Stomach (tissue), 9 donors: ENCODE measurements around the gene MLKL. TPM values are rescaled to one million over a fixed set of nuclear protein-coding genes. Genes with fewer than 3 reads are reported as not detected.

ENCODE experiments used
- DNase-seq, 2 donors: peaks; one replicate each; pipeline versions ENCODE4 v3.0.0 to v3.0.0-alpha.2; 2013 to 2019
- H3K27ac ChIP-seq, 5 donors: fragments of 200-600 bp in 4 of 5; sonication (generic) in 4 of 5; one replicate each; pipeline ENCODE4 v1.5.1; 2013 to 2019; ENCODE audit warnings: mild to moderate bottlenecking in 1 of 5, moderate library complexity in 1 of 5
- H3K27me3 ChIP-seq, 3 donors: fragments of 200-600 bp; sonication (generic); one replicate each; pipeline ENCODE4 v1.5.1; 2017 to 2019; ENCODE audit warnings: mixed run types in 1 of 3
- H3K36me3 ChIP-seq, 4 donors: fragments of 200-600 bp; sonication (generic); 1 replicate in 3 of 4; 2 replicates in 1 of 4; pipeline ENCODE4 v1.5.1; 2016 to 2019
- H3K4me1 ChIP-seq, 4 donors: fragments of 200-600 bp; sonication (generic); one replicate each; pipeline ENCODE4 v1.5.1; 2016 to 2019
- H3K4me3 ChIP-seq, 4 donors: fragments of 200-600 bp; sonication (generic) in 3 of 4; one replicate each; pipeline ENCODE4 v1.5.1; 2016 to 2019; ENCODE audit warnings: mild to moderate bottlenecking in 1 of 4
- H3K9me3 ChIP-seq, 4 donors: fragments of 200-600 bp; sonication (generic); one replicate each; pipeline ENCODE4 v1.5.1; 2016 to 2019
- EP300 ChIP-seq: sonication (generic); formaldehyde crosslinking; IDR thresholded peaks from one replicate; pipeline ENCODE4 v1.6.1; 2017; ENCODE audit warnings: antibody characterized with exemption
- POLR2A ChIP-seq, 4 donors: fragments of 450-650 bp; IDR thresholded peaks; one replicate each; pipeline ENCODE4 v1.6.1; 2016; ENCODE audit warnings: antibody characterized with exemption in 4 of 4, control low read depth in 2 of 4, mild to moderate bottlenecking in 1 of 4, moderate library complexity in 1 of 4
- POLR2AphosphoS5 ChIP-seq, 3 donors: sonication (generic); formaldehyde crosslinking; IDR thresholded peaks; one replicate each; pipeline ENCODE4 v1.6.1; 2016; ENCODE audit warnings: antibody characterized with exemption in 3 of 3
- WGBS, 5 donors: extraction: QIAGEN DNeasy Blood & Tissue Kit in 3 of 5; methylation state at CpG; one replicate each; pipeline versions ENCODE4 v1.1.5 to v1.1.7; 2013 to 2018; 5-methylcytosine and 5-hydroxymethylcytosine counted together
- intact Hi-C: fragments of 100-400 bp; cut with DNase I; formaldehyde crosslinking; loops from one replicate; pipeline ENCODE4 v1.15.1; 2023; ENCODE audit warnings: low total_unique reads
- polyA plus RNA-seq, 3 donors: library from polyadenylated mRNA; stranded (reverse); fragments of 200-250 nt; gene quantifications; one replicate each; pipeline ENCODE4 v1.2.3, GENCODE V29; 2013
- total RNA-seq, 5 donors: library from RNA; depleted of rRNA; stranded (reverse); fragments of >200 nt; gene quantifications; one replicate each; pipeline versions ENCODE4 v1.1.0 to v1.2.3, GENCODE V29; 2014 to 2016
- TF ChIP-seq, protein P1 (sequence below), 7 experiments: fragments of 450-650 bp in 4 of 7; fragments of 200-600 bp in 3 of 7; sonication (generic) in 3 of 7; IDR thresholded peaks; one replicate each; pipeline ENCODE4 v1.5.1; 2016 to 2019; ENCODE audit warnings: antibody characterized with exemption in 7 of 7, control low read depth in 2 of 7, mild to moderate bottlenecking in 1 of 7
- donor health status: healthy with polysubstance abuse.
- donor health status: Bipolar disorder and iron deficiency.
- donor health status: healthy.

MLKL gene
- total and polyA plus RNA-seq, 8 donors: 6.7 to 23.3 (median 10.0) TPM

DNA sequence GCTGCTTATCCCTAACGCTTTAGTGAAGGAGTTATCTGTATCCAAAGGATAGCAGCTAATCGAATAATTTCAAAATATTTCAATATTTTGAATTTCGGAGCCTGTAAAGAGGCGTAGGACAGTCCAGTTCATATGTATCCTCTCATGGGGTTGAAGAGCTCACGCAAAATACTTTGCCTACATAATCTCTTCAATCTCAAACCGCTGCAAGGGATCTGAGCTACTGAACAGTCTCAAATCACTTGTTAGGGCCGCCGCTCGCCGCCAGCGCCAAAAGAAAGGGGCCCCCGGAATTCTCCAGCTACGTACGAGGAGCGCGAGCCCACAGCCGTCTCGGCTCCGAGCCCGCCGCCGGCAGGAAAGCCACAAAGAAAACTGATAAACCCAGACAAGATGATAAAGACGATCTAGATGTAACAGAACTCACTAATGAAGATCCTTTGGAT, 33.4 kb downstream of the MLKL start:
- TF ChIP-seq POLR2A (IDR thresholded peaks at IDR 0.05): no peak
- TF ChIP-seq, protein P1, sequence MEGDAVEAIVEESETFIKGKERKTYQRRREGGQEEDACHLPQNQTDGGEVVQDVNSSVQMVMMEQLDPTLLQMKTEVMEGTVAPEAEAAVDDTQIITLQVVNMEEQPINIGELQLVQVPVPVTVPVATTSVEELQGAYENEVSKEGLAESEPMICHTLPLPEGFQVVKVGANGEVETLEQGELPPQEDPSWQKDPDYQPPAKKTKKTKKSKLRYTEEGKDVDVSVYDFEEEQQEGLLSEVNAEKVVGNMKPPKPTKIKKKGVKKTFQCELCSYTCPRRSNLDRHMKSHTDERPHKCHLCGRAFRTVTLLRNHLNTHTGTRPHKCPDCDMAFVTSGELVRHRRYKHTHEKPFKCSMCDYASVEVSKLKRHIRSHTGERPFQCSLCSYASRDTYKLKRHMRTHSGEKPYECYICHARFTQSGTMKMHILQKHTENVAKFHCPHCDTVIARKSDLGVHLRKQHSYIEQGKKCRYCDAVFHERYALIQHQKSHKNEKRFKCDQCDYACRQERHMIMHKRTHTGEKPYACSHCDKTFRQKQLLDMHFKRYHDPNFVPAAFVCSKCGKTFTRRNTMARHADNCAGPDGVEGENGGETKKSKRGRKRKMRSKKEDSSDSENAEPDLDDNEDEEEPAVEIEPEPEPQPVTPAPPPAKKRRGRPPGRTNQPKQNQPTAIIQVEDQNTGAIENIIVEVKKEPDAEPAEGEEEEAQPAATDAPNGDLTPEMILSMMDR (IDR thresholded peaks at IDR 0.05): no peak
- no peak for TF ChIP-seq POLR2AphosphoS5 (IDR thresholded peaks at IDR 0.05)
- TF ChIP-seq EP300: no peak
- peak overlapping the region in 4 of 5 donors; percentile 55 to 86 (median 80) for H3K27ac ChIP-seq

DNA sequence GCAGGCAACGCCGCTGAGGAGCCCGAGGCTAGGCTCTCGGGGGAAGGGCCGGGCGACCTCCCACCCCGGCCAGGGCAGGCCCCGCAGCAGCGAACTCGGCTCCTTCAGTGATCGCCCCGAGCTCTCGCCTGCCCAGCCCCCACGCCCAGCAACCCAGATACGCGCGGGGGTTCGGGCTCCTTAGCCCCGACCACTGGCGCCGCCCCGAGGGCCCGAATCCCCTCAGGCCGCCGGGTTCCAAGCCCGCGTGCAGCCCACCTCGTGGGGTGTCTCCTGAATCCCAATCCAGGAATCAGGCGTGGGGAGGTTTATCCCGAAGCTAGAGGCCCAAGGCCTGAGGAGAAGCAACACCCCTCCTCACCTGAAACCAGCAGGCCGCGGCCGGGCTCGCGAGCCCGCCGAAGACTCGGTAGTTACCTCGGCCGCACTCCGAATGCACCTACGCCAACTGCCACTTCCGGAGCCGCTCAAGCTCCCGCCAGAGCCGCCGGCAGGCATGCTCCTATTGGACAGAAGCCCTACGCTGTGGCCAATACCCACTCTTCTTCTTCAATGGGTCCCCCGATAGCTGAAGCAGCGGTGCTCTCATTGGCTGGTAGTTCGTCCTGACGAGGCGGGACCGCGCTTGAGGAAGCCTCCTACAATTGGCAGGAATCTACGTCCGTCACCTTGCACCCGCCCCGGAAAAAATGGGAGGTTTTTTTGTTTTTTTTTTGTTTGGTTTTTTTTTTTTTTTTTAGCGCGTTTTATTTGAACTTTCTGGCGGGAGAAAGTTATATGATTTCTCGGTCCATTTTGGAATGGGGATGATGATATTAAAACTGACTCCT, 34.0 kb downstream of the MLKL start, which contains the start of gene RFWD3:
Gene RFWD3, minus strand, starts transcription at position 453 of the 830 bp plus-strand sequence. CDS start 5,428 bp downstream, outside the sequence.
- peak in 1 of 4 donors; percentile 22 for TF ChIP-seq POLR2A (IDR thresholded peaks at IDR 0.05)
- TF ChIP-seq, protein P1 (IDR thresholded peaks at IDR 0.05): no peak
- peak; percentile 35 to 85 (median 77) for TF ChIP-seq POLR2AphosphoS5 (IDR thresholded peaks at IDR 0.05)
- no peak for TF ChIP-seq EP300
- Histone ChIP-seq H3K4me3 (peak within 1 kb of the TSS; percentile 89 to 98 (median 96)), H3K27ac (peak within 1 kb of the TSS; percentile 81 to 91 (median 85)), H3K9me3 (no peaks in the 10 kb centered on the region), H3K27me3 (no peaks in the 10 kb centered on the region), H3K4me1 (peaks cover 7 to 31% (median 23%) of the 10 kb centered on the region in 4 donors), H3K36me3 (peaks cover 15 to 40% (median 30%) of the 10 kb centered on the region in 4 donors)
- DNase-seq: peak; percentile 98 to 99
- intact Hi-C loops: no loop called here
- 0% methylated on average over 39 to 63 of the region's 63 CpGs for WGBS, 5 donors

More for the DNA sequence above, 33.4 kb downstream of the MLKL start:
- H3K4me1 ChIP-seq: peaks cover 7 to 31% (median 23%) of the 10 kb centered on the region in 4 donors
- intact Hi-C loops: no loop called here
- peaks cover 20 to 43% (median 35%) of the 10 kb centered on the region in 4 donors for H3K36me3 ChIP-seq
- H3K9me3 ChIP-seq: no peaks in the 10 kb centered on the region
- no peaks in the 10 kb centered on the region for H3K27me3 ChIP-seq
- peak overlapping the region; percentile 89 to 98 (median 96) for H3K4me3 ChIP-seq
- peak; percentile 34 to 67 for DNase-seq
- 0 to 3% (median 1%) methylated on average over 23 of the region's 23 CpGs for WGBS, 5 donors

DNA sequence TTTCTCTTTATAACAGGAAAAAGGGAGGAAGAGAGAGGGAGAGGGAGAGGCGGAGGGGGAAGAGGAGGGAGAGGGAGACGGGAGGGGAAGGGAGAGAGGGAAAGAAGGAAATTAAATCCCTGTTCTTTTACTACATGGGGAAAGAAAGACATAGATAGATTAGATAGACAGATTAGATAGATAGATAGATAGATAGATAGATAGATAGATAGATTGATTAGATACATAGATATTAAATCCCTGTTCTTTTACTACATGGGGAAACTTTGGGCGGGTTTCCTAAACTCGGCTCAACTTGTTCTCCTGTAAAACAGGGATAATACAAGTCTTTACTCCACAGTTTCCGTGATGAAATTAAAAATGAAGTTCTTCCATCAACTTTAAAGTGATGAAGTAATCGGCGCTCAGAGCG, 34.6 kb downstream of the MLKL start:
- peaks cover 7 to 31% (median 25%) of the 10 kb centered on the region in 4 donors for H3K4me1 ChIP-seq
- intact Hi-C loops: no loop called here
- no peak for DNase-seq
- no peaks in the 10 kb centered on the region for H3K9me3 ChIP-seq
- 2 to 12% (median 9%) methylated on average over 8 of the region's 8 CpGs for WGBS, 5 donors
- no peaks in the 10 kb centered on the region for H3K27me3 ChIP-seq
- H3K27ac ChIP-seq: peak overlapping the region; percentile 81 to 91 (median 85)
- H3K4me3 ChIP-seq: peak overlapping the region; percentile 89 to 98 (median 96)
- peaks cover 16 to 40% (median 31%) of the 10 kb centered on the region in 4 donors for H3K36me3 ChIP-seq
- TF ChIP-seq POLR2A (IDR thresholded peaks at IDR 0.05) (no peak), EP300 (no peak), POLR2AphosphoS5 (IDR thresholded peaks at IDR 0.05) (no peak)
- TF ChIP-seq, protein P1 (IDR thresholded peaks at IDR 0.05): no peak

DNA sequence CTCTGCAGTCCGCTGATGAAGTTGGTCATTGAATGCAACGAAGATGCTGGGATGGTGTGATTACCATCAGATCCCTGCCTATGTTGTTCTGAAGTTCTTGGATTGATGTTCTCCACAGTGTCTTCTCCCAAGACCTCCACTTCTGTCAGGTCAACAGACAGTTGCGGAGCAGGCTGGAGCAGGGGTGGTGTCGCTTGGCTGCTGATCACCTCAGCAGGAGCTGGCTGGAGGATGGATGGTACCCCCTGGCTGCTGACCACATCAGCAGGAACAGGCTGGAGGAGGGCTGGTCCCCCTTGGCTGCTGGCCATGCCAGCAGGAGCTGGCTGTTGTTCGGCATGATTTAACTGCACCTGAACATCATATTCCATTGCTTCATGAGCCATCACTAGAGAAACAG, 39.6 kb downstream of the MLKL start:
- H3K36me3 ChIP-seq: peaks cover 37 to 85% (median 71%) of the 10 kb centered on the region in 4 donors
- intact Hi-C loops: no loop called here

More for the DNA sequence above, 39.6 kb downstream of the MLKL start:
- Histone ChIP-seq H3K4me1 (peaks cover 6 to 45% (median 29%) of the 10 kb centered on the region in 4 donors), H3K9me3 (no peaks in the 10 kb centered on the region), H3K27ac (no peak overlapping the region), H3K4me3 (no peak overlapping the region), H3K27me3 (no peaks in the 10 kb centered on the region)
- TF ChIP-seq POLR2A (IDR thresholded peaks at IDR 0.05) (no peak), POLR2AphosphoS5 (IDR thresholded peaks at IDR 0.05) (no peak), EP300 (no peak)
- TF ChIP-seq, protein P1 (IDR thresholded peaks at IDR 0.05): no peak
- DNase-seq: no peak
- WGBS, 5 donors: 88 to 95% (median 94%) methylated on average over 5 of the region's 5 CpGs
